ENCODE results near the gene WDR46.

- TF ChIP-seq CTCF (IDR thresholded peaks at IDR 0.05; ENCODE audit: poor library complexity, severe bottlenecking) (no peak), REST (IDR thresholded peaks at IDR 0.05; ENCODE audit: borderline replicate concordance) (no peak), TAF1 (IDR thresholded peaks at IDR 0.05; ENCODE audit: low read depth) (no peak), EZH2 (IDR thresholded peaks at IDR 0.05; ENCODE audit: borderline replicate concordance, insufficient read depth, low read length, poor library complexity, severe bottlenecking) (no peak), MXI1 (conservative IDR thresholded peaks at IDR 0.05; ENCODE audit: poor library complexity, severe bottlenecking) (no peak), EP300 (conservative IDR thresholded peaks at IDR 0.05; ENCODE audit: poor library complexity, severe bottlenecking) (no peak), POLR2AphosphoS5 (IDR thresholded peaks at IDR 0.05) (no peak)
These were observed 52.2 kb downstream of the WDR46 start for GRCh38 chr6:33236852-33237251.
